Heart left ventricle (tissue), 13 donors: Measurements from ENCODE around the gene DMD.

Source experiments
- CTCF ChIP-seq, 12 donors: fragments of 200-600 bp; sonication (generic) in 4 of 12; IDR thresholded peaks; one replicate each; pipeline versions ENCODE4 v1.5.0 to v1.8.0; 2018 to 2022; ENCODE audit warnings: antibody characterized with exemption in 12 of 12, mild to moderate bottlenecking in 5 of 12
- POLR2A ChIP-seq, 2 donors: fragments of 450-650 bp; IDR thresholded peaks; one replicate each; pipeline ENCODE4 v1.6.1; 2017; ENCODE audit warnings: antibody characterized with exemption in 2 of 2, mild to moderate bottlenecking in 2 of 2, moderate library complexity in 2 of 2
- donor health status: ischemic (EF 13 %, LVEDD 7.1; RV severe dilation, severe dysfunction).
- donor health status: DM: no; HTN: yes; CAD: no.
- donor health status: DM: no; HTN: no; CAD: no.
- donor health status: ischemic (EF 25% LVEDD 6.9; RV normal size, moderate dysfunction).
- donor health status: ischemic (EF 25% LVEDD 5.7; RV mildly dilated, moderate dysfunction).
- donor health status: ischemic (EF 35%, LVEDD 5.7; RV mildly dilated, moderate dysfunction).
- donor health status: nonischemic (EF 11% LVEDD 7.7; RV severe dilation, severe dysfunction).
- donor health status: DM: yes; HTN: yes; CAD: no.
- donor health status: PGD.
- donor health status: ischemic (EF 29% LVEDD 5.4; RV normal size, mild dysfunction).
- donor health status: nonischemic (EF 23%, LVEDD 6.1; RV moderate dilation, normal function).

DNA sequence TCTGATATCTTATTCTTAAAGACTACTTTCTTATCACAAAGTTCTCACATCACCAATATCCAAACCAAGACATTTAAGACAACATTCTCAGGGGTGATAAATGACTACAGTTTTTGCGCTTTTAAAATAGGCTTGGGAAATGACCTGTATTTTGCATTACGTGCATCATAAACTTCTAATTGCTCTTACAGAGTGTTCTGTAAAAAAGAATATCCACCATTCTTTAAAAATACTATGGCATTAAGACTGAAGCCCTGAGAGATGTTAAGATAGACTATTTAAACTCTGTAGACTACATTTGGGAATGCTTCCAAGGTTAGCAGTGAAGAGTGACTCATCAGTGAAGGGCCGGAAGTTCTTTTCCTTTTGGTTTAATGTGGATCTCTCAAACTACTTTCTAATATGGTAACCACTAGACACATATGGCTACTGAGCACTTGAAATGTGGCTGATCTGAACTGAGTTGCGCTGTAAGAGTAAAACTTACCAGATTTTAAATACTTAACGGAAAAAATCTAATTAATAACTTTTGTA lies 1620.7 kb downstream of the DMD start:
- TF ChIP-seq CTCF (IDR thresholded peaks at IDR 0.05): no peak
- no peak for TF ChIP-seq POLR2A (IDR thresholded peaks at IDR 0.05)
